ENCODE data around the gene HAPLN3.

HAPLN3 gene

DNA sequence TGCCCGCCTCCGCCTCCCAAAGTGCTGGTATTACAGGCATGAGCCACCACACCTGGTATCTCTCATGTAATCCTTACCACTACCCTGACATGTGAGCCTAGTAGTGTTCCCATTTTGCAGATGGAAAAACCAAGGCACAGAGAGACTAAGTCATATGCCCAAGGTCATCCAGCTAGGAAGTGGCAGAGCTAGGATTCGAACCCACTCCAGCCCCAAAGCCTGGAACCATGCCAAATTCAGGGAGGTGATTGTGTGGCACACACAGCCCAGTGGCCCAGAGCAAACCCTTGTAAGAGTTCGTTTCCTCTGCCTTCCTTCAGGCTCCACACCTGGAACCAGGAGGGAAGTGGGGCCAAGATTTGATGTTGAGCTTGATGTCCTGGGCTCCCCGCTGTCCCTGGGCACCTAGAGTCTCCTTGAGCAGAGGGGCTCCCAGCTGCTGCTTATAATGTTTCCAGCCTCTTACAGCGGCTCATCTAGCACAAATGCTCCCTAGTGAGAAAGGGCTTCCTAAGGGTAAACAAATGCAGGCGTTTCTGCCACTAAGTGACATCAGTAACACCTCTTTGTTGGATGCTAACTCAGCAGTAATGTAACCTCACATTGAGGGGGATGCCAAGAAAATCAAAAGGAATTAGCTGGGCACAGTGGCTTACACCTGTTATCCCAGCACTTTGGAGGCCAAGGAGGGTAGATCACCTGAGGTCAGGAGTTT is 3.6 kb downstream of the HAPLN3 start:
- DNase-seq = no peak

DNA sequence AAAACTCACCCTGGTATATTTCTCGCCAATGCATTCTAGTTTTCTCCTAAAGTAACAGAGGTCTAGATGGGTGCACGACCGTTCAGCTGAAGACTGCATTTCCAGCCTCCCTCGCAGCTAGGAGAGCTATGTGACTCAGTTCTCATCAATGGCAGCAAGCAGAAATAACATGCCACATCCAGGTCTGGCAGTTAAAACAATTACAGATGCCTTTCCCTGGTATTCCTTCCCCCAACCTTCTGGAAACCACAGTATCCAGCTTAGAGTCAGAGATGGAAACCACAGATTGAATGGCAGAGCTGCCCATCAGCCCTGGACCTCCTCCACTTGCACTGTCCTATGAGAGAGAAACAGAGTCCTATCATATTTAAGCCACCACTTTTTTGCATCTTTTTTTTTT is 4.8 kb downstream of the HAPLN3 start:
- DNase-seq = peak; percentile 83

DNA sequence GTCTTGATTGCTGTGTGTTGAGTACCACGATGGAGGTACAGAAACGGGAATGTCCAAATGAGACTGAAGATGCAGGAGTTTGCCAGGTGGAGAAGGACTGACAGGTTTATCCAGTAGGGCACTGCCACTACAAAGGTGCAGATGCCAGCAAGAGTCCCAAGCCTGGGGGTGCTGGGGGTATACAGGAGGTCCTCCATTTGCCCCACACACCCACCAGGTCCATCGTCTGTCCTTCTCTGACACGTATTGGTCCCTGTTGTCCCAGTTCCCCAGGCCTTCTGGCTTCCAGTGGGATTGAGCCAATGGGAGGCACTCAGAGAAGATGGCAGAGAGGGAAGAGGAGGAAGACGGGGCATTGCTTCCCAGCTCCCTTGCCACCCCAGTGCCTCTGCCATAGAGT is 6.6 kb downstream of the HAPLN3 start:
- no peak for DNase-seq

DNA sequence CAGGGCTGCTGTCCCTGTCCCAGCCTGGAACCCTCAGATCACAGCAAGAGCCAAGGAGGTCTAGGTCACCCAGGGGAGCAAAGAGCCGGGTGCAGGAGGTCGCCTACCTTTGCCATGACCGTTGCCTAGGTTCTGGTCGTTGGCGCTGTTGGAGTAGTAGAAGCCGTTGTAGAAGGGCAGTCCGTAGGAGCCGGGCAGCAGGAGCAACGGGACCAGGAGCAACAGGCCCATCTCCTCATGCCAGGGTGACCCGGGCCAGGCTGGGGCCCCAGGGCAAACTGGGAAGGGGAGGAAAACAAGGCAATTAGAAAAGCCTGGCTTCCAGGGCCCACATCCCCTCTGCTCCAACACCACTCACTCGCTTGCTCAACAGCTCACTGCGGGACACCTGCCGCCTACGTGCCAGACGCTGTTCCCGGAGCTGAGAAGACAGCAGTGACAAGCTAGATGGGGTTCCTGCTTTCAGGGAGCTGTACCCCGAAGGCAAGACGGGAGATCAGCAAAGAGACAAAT is 8.2 kb downstream of the HAPLN3 start:
- no peak for DNase-seq

DNA sequence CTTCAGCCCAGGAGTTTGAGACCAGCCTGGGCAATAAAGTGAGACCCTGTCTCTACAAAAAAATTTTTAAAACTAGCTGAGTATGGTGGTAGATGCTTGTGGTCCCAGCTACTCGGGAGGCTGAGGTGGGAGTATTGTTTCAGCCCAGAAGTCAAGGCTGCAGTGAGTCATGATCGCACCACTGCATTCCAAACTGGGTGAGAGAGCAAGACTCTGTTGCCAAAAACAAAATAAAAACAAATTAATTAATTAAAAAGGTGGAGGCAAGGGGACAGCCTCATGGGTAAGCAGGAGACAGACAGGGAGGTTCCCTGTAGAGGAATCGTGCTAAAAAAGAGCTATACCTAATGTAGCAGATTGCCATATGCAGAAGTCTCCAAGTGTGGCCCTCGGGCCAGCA is 12.6 kb downstream of the HAPLN3 start:
- DNase-seq = peak; percentile 69

DNA sequence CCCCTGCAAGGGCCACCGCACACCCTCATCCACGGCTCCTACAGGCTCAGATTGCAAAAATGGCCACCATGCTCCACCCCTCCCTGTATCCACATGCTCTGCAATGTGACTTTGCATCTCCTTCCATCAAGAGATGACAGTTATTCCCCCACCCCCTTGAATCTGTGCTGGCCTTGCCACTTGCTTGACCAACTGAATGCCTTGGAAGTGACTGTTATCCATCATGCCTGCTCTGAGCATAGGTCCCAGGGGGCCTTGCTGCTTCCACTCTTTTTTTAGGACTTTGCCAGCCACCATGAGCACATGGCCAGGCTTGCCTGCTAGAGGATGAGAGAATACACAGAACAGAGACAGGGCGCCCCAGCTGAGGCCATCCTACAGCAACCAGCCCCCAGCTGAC is 13.6 kb downstream of the HAPLN3 start:
- no peak for DNase-seq

DNA sequence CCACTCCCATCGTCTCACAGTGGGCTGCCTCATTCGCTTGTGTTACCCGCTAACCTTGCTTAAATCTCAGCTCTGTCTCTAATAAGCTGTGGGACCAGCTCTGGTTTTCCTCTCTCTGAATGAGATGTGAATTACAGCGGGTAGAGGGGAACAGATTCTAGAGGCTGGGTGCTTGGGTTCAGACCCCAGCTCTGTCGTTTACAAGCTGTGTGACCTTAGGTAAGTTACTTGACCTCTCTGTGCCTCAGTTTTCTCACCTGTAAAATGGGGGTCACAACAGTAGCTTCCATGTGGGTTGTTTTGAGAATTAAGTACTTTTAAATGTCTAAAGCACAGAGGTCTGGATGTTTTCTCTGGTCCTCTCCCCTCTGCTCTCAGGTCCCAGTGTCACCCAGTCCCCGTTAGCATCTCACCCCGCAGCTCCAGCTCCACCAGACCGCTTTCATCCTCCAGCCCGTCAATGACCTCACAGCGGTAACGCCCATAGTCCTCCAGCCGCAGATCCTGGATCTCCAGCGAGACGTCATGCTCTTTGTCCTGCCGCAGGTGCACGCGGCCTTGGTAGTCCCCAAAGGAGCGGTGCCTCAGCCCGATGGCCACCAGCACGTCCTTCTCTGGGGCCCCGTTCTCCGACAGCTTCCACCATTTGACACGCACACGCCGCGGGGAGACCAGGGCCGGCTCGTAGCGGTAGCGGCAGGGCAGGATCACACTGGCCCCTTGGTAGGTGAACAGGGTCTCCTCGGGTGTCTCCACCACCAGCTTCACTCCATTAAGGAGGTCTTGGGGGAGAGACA is 14.2 kb downstream of the HAPLN3 start:
- DNase-seq = no peak

DNA sequence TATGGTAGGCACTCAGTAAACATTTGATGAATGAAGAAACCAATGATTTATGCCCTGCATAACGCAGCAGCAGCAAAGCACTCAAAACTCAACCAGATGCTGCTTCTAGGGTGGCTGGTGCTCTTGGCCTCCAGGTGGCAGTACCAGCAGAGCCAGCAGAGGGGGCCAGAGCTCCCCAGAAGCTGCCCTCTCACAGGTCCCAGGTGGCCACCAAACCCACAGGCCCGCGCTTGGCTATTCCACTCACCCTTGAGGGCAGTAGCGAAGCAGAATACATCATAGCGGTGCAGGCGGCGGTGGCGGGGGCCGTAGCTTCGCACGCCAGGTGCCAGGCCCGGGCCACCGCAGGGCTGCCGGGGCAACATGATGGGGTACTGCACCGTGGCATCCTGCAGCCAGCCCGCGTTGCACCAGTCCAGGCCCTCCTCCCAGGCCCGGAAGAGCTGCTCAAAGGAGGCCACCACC is 16.6 kb downstream of the HAPLN3 start:
- peak; percentile 18 for DNase-seq

DNA sequence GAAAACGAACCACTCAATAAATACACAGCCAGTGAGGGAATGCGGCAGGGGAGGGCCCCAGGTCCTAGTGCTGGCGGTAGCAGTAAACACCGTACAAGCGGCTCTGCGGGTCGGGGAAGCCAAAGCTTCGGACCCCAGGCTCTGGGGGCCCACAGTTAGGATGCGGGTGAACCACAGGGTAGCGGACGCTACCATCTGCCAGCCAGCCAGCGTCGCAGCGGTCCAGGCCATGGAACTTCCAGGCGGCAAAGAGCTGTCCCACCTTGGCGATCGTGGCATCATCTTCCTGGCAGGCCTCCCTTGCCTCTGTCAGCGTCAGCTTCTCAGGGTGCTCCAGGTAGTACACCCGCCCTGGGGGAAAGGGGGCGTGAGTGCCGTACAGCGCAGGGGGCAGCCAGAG is 17.4 kb downstream of the HAPLN3 start:
- no peak for DNase-seq

DNA sequence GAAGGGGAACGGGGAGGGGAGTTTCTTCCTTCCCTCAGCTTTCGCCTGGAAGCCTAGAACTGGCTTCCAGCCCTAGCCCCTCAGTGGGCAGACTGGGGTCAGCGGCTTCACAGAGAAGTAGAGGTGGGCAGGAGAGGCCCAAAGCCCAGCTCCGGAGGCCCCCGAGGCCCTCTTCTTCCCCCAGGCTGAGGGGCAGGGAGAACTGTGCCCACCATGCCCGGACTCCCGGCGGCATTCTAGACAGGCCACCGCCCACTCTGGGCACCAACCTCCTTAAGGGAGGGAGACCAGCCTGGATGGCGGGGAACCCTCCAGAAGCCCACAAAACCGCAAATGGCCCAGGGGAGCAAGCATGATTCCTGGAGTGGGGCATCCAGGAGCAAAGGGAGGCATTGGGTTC is 17.9 kb downstream of the HAPLN3 start:
- DNase-seq = no peak

DNA sequence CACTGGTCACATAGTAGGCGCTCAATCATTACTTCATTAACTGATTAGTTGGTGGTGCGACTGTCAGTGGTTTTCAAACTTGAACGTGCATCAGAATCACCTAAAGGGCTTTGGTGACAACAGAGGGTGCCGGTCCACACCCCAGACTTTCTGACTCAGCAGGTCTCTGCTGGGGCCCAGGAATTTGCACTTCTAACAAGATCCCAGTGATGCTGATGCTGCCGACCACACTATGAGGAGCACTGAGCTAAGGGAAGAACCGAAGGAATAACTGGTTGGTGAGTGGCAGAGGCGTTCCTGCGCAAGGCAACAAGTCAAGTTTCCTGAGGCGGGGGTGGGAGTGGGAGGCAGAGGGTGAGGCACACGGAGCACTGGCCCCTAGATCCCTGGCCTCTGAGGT is 18.8 kb downstream of the HAPLN3 start:
- no peak for DNase-seq

DNA sequence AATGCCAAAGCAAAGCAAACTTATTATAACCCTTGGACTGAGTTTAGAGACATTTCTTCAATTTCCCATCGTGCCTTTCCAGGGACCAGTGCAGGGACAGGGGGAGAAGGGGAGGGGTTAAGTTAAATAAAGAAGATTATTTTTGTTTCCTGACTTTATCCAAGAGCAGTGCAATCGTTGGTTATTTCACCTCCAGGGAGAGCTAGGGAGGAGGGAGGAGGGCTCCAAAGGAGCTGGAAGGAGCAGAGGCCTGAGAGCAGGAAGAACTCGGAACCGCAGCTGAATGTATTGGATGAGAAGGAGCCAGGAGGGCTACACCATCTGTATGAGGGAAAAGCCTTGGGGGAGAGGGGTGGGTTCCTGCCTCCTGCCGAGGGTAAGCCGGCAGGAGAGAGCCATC is 20.7 kb downstream of the HAPLN3 start:
- DNase-seq = no peak

DNA sequence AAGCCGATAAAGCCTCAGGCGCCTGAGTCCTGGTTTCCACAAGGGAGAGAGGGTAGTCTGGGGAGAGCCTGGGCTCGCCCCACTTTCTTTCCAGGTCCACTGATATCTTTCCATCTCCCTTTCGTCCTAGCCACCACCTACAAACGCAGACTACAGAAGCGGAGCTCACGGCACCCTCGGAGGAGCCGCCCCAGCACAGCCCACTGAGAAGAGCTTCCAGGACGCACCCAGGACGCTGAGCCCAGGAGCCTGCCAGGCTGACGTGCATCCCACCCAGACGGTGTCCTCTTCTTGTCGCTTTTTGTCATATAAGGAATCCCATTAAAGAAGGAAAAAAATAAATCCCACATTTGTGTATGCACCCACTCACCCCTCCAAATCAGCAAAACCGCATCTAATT is 21.1 kb downstream of the HAPLN3 start:
- DNase-seq = no peak

DNA sequence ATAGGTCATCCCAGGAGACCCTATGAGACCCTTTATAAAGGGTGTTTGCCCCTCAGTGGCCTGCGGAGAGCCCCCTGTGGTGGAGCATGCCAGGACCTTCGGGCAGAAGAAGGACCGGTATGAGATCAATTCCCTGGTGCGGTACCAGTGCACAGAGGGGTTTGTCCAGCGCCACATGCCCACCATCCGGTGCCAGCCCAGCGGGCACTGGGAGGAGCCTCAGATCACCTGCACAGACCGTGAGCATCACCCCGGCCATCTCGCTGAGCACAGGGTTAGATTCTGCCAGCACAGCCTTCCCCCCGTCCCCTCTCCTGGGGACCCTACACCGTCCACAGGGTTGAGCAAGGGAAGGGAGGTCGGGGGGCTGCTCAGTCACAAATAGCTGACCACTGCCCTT is 21.6 kb downstream of the HAPLN3 start:
- no peak for DNase-seq

DNA sequence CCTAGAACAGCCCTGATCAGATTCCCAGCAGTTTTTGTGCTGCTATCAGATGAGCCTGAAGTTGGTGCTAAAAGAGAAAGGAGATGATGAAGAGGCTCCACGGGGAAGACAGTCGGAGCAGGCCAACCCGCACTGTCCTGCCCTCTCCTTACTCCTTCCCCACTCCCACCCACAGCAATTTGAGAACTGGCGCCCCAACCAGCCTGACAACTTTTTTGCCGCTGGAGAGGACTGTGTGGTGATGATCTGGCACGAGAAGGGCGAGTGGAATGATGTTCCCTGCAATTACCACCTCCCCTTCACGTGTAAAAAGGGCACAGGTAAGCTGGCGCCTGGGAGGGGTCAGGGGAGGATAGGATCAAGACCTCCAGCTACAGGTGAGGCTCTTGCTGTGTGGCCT is 22.6 kb downstream of the HAPLN3 start:
- no peak for DNase-seq

DNA sequence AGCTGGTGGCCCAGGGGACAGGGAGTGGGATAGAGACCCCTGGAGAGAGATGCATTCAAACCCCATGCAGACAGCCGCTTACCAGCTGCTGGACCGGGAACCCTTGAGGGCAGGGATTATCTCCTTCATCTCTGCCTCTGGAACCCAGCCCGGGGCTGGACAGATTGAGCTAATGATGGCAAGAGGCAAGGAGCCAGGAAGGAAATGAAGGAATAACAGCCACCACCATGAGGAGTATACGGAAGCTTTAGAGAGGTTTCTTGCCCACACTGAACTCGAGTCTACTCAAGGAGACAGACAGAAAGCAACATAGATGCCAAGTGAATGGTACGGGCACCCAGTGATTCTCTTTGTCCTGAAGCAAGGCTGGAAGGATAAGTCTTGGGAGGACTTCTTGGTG is 23.2 kb downstream of the HAPLN3 start:
- DNase-seq = no peak

DNA sequence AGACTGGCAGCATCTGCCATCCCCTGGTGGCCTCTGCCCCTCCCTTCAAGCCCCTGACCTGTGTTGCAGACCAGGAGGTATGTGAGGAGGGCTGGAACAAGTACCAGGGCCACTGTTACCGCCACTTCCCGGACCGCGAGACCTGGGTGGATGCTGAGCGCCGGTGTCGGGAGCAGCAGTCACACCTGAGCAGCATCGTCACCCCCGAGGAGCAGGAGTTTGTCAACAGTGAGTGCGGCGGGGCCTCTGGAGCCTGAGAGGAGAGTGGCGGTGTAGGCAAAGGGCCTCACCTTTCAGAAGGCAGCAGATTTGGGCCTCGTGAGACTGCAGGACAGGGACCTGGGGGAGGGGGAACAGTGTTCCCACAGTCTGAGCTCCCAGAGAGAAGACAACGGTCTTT is 24.0 kb downstream of the HAPLN3 start:
- DNase-seq = no peak

DNA sequence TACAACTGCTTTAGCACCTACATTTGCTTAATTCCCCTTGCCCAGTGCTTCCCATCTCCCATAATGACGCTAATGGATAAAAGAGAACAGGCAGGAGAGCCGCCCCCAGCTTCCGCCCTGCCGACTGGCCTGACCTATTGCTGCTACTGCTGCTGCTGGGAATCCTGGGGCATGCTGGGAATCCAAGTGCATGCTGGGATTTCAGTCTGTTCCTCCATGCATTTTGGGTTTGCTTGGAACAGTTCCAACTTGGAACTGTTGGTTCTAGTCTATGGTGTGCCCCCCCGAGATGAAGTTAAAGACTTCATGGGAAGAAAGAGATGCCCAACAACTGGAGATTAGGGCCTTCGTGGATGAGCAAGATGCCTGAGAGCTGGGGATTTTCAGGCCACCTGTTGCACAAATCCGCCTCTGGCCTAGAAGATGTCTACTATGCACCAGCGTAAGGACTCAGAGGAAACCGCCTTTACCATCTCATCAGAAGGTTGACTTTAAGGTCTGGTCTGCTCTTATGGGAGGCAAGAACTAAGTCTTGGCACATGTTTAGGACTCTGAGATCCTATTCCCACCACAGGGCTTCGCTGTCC is 29.0 kb downstream of the HAPLN3 start:
- no peak for DNase-seq

DNA sequence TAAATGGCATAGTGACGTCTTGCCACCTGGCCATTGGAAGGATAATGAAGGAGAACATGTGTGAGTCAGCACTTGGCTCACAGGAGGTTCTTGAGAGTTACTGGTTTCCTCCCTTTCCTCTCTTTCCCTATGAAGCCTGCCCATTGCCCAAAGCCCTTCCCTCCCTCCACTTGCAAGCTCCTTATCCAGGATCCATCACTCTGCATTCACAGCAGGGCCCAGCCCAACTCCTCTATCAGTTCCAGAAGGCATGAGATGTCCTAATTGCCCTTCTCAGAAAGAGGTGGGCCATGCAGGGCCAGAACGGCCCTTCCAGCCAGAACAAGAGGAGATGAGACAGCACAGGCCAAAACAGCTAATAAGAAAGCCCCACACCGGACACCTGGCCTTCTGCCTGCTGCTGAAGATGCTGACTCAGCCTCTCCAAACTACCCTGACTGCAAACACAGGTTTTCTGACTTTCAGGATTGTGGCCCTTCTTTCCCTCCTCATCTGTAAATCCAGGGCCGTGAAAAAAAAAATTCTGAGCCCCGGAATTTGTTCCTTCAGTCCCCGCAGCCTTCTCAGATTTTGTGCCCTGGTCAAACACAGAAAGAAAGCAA is 29.7 kb downstream of the HAPLN3 start:
- DNase-seq = no peak

DNA sequence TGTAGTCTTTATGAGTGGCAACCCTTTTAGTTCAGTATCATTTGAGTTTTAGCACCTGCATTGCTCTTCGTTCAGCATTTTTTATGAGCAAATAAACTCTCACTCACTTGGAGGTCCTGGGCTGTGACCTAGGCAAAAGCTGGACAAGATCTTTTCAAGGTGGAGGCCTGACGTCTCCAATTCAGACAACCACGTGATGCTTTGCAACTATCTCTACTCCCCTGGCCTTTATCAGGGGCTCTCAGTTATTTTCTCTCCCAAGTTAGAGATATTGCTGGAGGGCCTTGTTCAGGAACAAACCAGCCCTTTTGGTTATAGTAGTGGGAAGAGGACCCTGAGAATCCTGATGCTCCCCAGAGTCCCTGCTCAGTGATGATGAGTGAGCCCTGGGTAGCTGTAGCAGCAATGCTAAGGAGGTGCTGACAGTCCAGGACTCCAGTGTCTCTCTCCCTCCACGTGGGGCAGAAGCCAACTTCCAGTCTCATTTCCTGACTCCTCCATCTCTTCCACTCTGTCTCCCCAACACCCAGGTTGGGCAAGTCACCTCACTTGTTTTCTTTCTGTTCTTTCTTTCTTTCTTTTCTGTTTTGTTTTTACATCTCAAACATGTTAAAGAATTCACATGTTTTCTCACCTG is 30.4 kb downstream of the HAPLN3 start:
- no peak for DNase-seq

DNA sequence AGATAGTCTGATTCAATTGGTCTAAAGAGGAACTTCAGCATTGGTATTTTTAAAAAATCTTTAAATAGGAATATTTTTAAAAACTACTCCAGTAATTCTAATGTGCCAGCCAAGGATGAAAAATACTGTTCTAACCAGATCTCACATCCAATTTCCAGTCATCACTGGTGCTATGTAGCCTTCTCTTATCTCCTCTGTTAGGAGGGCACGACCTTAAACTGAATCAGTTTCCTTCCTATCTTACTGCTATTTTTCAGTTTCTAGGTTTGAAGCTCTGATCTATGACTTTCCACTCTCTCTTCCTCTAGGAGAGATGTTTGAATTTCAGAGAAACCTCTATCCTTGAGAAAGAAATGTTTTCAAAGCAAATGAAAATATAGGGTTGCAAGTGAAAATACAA is 31.9 kb downstream of the HAPLN3 start:
- DNase-seq = no peak

DNA sequence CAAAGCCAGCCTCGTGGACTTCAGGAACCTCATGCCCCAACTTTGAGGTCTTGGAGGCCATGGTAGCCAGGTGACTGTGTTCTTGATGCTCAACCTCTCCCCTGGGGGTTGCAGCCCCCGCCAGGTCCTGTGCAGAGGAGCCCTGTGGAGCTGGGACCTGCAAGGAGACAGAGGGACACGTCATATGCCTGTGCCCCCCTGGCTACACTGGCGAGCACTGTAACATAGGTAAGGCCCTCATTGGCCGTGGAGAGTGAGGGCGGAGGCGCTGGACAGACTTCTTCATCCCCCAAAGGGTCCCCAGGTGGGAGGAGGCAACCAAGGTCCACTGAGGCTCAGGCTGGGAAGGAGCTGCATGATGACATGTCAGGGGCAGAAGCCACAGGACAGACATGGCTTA is 35.1 kb downstream of the HAPLN3 start:
- DNase-seq = no peak

DNA sequence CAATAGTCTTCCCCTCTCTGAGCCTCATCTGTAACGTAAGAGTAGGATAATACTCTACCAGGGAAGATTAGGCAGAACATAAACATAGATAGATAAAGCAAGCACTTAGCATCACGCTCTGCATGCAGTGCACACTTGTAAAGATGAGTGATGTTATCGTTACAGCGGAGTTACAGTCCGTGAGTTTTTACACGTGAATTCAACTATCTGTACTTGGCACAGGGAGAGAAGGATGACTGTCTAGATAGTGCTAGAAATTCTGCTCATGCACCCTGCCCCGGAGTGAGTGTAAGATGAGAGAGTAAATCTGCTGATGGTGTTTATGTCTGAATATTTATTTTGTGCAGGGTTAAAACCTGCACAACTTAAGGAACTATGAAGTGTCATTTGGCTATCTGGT is 35.8 kb downstream of the HAPLN3 start:
- DNase-seq = no peak
